GM18505 (cell line): ENCODE measurements around the gene PLXNC1.

Experiments
- ATAC-seq: cut with Tn5 transposase; IDR thresholded peaks from one replicate; pipeline ENCODE4 v1.9.1; 2021; ENCODE audit not compliant: unreplicated experiment
- POLR2A ChIP-seq: IDR thresholded peaks from 4 replicates; pipeline ENCODE4 v1.6.1; 2011; ENCODE audit warnings: borderline replicate concordance; ENCODE audit not compliant: insufficient read depth, insufficient read length; ENCODE audit errors: extremely low read depth

The PLXNC1 gene

GRCh38 chr12:94172031-94172430 is 23.7 kb downstream of the PLXNC1 start:
- ATAC-seq = no peak
- TF ChIP-seq POLR2A = no peak

GRCh38 chr12:94172973-94173372 is 24.6 kb downstream of the PLXNC1 start:
- no peak for TF ChIP-seq POLR2A
- no peak for ATAC-seq

DNA sequence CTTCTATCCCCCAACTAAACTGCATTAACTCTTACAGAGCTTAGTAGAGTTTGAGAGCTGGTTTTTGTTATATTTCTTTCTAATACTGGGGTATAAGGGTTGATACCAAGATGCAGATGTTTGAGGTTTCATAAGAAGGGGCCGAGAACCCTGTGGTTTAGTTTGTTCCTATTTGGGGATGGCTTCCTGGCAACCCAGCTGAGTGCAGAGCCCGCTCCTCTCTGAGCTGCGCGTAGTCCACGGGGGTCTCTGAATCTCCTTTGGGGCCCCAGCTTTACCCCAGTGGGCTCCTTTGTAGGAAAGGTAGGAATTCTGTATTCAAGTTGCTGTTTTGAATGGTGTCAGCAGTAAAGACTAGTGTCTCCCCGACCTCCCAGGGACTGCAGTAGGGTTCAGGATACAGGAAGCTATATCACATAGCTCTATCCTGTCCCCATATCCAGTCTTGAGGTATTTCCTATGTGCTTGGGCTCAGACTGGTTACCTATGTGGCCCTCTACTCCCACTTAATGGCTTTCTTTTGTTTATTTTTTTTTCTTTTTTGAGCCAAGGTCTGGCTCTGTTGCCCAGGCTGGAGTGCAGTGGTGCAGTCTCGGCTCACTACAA is 25.4 kb downstream of the PLXNC1 start:
- TF ChIP-seq POLR2A = no peak
- peak; percentile 63 for ATAC-seq

DNA sequence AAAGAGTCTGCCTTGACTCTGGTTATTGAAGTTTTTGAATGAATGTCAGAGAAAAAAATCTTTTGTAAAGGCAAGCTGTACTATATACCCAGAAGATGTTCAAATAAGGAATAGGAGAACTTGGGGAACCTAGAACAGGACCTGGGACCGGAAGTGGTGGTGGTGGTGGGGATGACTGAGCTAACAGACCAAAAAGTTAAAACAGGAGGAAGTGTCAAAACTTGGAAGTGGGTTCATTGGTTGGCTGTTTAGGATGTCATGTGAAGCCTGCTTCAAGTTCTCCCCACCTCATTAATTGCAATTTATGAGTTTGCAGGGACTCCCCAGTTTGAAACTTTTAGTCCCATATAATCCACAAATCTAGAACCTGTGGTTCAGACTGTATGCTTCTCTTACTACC is 26.2 kb downstream of the PLXNC1 start:
- no peak for ATAC-seq
- no peak for TF ChIP-seq POLR2A

DNA sequence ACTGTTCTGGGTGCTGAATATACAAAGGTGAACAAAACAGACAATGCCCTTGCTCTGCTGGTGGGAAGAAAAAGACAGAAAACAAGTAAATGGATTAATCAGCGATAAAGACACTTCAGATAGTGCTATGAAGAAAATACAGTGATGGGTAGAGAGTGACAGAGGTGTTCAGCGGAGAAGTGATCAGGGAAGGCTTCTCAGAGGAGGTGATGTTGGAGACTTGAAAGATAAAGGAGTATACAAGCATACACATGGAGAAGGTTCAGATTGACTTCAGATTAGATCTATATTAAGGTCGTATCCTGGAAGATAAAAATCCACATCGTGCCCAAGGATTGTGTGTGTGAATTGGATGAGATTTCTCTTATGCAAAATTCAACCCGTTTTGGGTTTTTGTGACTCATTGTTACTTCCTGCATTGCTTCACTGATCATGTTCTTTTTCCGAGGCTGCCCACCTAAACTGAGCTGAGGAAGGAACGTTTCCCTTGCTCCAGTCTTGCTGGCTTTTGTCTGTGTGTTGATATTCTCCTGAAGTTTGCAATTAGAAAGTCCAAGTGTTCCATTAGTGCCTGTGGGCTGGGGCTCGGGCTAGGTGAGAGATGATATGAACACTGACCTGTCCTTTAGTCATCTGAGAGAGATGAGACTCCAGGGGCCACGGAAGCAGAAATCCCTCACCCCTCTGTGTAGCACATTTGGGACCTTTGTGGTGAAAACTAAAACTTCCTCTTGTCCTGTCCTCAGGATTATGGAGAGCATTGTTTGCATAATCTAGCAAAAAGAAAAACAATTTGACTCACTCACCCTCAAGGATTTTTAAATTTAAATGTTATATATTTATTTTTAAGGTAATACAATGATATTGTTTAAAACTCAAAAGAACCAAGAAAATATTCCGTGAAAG is 27.6 kb downstream of the PLXNC1 start:
- no peak for ATAC-seq

GRCh38 chr12:94178054-94178453 is 29.7 kb downstream of the PLXNC1 start:
- no peak for TF ChIP-seq POLR2A
- ATAC-seq = no peak

More for the DNA sequence above, 27.6 kb downstream of the PLXNC1 start:
- TF ChIP-seq POLR2A = no peak

GRCh38 chr12:94178882-94179281 is 30.5 kb downstream of the PLXNC1 start:
- no peak for ATAC-seq
- TF ChIP-seq POLR2A = no peak

- ATAC-seq = no peak
- no peak for TF ChIP-seq POLR2A
Observed at GRCh38 chr12:94179723-94180122, 31.3 kb downstream of the PLXNC1 start.

GRCh38 chr12:94180558-94181296 is 32.4 kb downstream of the PLXNC1 start:
- no peak for ATAC-seq
- no peak for TF ChIP-seq POLR2A

DNA sequence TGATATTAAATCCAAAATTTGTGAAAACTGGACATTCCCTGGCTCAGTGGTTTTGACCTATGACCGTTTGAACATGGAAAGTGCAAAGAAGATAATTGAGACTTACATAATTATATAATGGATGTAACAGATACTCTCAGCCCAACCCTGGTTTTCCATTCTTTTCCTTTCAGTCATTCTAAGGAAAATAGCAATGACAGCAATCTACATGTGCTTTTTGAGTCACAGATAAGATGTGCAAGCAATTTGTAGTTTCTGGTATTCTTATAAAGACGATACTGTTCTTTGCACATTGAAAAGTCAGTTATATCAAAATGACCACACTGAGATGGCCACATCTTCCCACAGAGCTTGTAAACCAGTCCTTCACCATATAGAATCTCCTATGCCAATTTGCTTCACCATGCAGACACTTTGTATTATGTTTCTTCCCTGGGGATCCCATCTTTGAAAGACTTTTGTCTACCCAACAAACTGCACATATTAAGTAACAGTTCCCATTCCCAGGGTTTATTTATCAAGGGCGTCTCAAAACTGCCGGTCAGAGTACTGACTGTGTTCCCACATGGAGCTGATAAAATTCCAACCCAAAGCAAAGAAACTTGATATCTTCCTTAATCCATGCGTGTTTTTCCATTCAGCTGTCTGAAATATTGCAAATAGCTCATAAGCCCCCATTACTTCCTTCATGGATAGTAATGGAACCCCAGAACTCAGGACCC is 34.8 kb downstream of the PLXNC1 start:
- no peak for ATAC-seq
- no peak for TF ChIP-seq POLR2A

DNA sequence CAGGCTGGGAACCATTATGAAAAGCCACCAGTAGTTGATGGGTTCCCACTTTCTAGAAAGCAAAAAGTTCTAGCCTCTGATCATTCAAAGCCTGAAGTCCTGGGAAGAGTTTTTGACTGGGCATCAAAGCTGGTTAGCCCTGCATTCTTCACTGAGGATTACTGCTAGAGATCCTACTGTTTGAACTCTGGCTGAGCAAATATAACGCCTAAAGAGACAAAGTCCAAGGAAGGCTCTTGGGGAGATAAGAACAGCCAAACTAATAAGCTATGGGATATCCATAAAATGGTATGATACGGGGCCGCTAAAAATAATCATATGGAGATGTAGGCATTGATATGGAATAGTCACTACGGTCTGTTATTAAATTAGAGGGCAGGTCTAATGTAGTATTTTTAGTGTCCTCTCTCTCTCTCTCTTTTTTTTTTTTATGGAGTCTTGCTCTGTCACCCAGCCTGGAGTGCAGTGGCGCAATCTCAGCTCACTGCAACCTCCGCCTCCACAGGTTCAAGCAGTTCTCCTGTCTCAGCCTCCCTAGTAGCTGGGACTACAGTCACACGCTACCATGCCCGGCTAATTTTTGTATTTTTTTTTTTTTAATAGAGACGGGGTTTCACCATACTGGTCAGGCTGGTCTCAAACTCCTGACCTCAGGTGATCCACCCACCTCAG is 35.5 kb downstream of the PLXNC1 start:
- no peak for ATAC-seq

DNA sequence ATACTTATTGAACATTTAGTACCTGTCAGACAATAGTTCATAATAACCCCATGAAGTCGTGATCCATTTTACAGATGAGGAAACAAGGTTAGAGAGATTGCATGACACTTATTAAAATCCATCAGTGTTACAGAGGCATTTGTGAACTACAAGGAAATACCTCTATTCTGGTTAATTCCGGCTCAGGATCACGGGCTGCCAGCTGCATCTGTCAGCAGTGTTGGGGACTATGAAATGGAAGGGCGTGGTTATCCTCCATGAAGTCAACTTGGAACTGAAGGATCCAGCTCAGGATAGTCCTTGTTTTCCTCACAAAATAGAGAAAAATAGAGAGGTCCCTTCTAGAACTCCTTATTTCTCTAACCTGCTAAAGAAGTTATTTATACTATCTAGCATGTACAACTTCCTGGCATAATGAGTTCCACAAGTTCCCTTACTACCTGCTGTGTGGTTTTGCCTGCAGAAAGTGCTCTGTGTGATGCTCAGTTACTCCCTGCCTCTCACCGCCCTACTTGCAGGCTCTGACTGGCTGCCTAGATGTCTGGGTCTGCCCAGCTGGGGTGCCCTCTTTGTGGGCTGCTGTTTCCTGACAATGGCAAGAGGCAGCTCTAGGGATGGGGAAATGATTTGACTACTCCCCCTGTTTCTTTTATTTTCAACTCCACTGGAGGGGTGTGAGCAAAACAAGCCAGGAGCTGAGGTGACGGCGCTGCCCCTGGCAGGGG is 36.8 kb downstream of the PLXNC1 start:
- no peak for ATAC-seq
- no peak for TF ChIP-seq POLR2A

More for the DNA sequence above, 35.5 kb downstream of the PLXNC1 start:
- no peak for TF ChIP-seq POLR2A
